ENCODE measurements around the gene DPH2.

DPH2 gene

GRCh38 chr1:43969746-43970466 lies at the start of gene DPH2:
DPH2 (plus strand) TSS chr1:43970010; CDS start chr1:43970176, 166 bp downstream.
- peak; percentile 93 for DNase-seq

GRCh38 chr1:43921022-43921421 lies 48.8 kb upstream of the DPH2 start:
- DNase-seq: no peak

GRCh38 chr1:43924516-43924915 lies 45.3 kb upstream of the DPH2 start:
- no peak for DNase-seq

GRCh38 chr1:43925846-43926245 lies 44.0 kb upstream of the DPH2 start:
- DNase-seq: no peak

- DNase-seq: no peak
Measured at GRCh38 chr1:43930168-43930948, 39.5 kb upstream of the DPH2 start.

GRCh38 chr1:43930949-43931275 lies 38.9 kb upstream of the DPH2 start:
- DNase-seq: no peak

- no peak for DNase-seq
Measured at GRCh38 chr1:43931711-43932660, 37.8 kb upstream of the DPH2 start.

- no peak for DNase-seq
Measured at GRCh38 chr1:43932786-43933385, 36.9 kb upstream of the DPH2 start.

GRCh38 chr1:43933386-43934100 lies 36.3 kb upstream of the DPH2 start, which contains the start of gene ARTN:
ARTN (plus strand) TSS chr1:43933801; CDS start chr1:43935657, 1,856 bp downstream.
- no peak for DNase-seq

- DNase-seq: peak; percentile 28
Measured at GRCh38 chr1:43934101-43934985, 35.5 kb upstream of the DPH2 start.

GRCh38 chr1:43934986-43935324 lies 34.9 kb upstream of the DPH2 start:
- no peak for DNase-seq

- DNase-seq: no peak
Measured at GRCh38 chr1:43935711-43936427, 33.9 kb upstream of the DPH2 start.

GRCh38 chr1:43936431-43937151 lies 33.2 kb upstream of the DPH2 start:
- DNase-seq: no peak

GRCh38 chr1:43937179-43937865 lies 32.5 kb upstream of the DPH2 start:
- DNase-seq: no peak

GRCh38 chr1:43938383-43938782 lies 31.4 kb upstream of the DPH2 start:
- no peak for DNase-seq

- no peak for DNase-seq
Measured at GRCh38 chr1:43938892-43939587, 30.8 kb upstream of the DPH2 start.

GRCh38 chr1:43942411-43942810 lies 27.4 kb upstream of the DPH2 start:
- DNase-seq: no peak

- no peak for DNase-seq
Measured at GRCh38 chr1:43944860-43945259, 24.9 kb upstream of the DPH2 start.
